Glomerular endothelial cell (primary cell): ENCODE measurements around the gene SH3PXD2B. TPM values are rescaled to one million over a fixed set of nuclear protein-coding genes. Genes with fewer than 3 reads are reported as not detected.
"Not testable (repeated sequence)": the region's sequence is repeated elsewhere in the genome, so short reads cannot be mapped to it uniquely, and the experiment has no call there.

Source experiments
- DNase-seq: peaks from one replicate; pipeline ENCODE4 v3.0.0-alpha.2; 2011; ENCODE audit warnings: low read depth, low spot score; ENCODE audit errors: extremely low read depth
- total RNA-seq: library from RNA; depleted of rRNA; stranded (reverse); fragments of >200 nt; gene quantifications from 2 replicates; pipeline ENCODE4 v1.2.3, GENCODE V29; 2015

The SH3PXD2B gene
- total RNA-seq, 1 donor from 2014 or later = 44.9 TPM

DNA sequence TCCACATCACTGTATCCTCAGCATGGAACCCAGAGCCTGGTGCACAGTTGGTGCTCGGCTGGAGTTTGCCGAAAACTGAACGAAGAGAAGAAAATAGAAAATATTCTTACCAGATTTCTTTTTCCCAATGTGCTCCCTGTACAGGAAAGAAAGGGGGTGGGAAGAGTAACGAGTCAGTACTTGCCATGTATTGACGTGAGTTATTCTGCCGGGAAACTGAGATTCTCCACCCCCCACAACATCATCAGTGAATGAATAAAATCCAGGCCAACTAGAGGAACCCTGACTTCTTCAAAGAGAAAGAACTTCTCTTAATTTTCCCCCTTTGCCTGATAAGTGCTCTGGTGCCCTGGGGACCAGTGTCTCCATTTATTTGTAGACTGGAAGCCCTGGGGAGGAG, 80.6 kb downstream of the SH3PXD2B start:
- no peak for DNase-seq

- no peak for DNase-seq
These were observed 82.6 kb downstream of the SH3PXD2B start for GRCh38 chr5:172371684-172372083.

- no peak for DNase-seq
These were observed 83.4 kb downstream of the SH3PXD2B start for GRCh38 chr5:172370648-172371545.

DNA sequence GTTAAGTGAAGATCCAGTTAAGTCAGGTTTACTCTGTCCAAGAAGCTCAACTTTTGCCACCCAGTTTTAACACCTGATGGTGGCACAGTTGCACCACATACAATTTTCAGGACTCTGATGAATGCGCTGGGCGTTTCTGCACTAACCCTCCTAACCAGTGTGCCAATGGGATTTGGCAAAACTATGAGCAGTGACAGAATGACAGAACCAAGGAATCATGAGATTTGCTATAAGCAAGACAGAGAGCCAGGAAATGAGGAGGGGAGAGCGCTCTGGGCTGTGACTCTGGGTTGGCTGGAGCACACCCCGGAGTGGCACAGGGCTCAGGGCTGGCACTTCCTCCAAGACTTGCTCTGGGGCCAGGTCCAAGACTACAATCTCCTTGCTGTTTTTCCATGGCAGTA, 84.1 kb downstream of the SH3PXD2B start:
- no peak for DNase-seq

GRCh38 chr5:172368699-172369098, 85.6 kb downstream of the SH3PXD2B start:
- DNase-seq = not testable (repeated sequence)

DNA sequence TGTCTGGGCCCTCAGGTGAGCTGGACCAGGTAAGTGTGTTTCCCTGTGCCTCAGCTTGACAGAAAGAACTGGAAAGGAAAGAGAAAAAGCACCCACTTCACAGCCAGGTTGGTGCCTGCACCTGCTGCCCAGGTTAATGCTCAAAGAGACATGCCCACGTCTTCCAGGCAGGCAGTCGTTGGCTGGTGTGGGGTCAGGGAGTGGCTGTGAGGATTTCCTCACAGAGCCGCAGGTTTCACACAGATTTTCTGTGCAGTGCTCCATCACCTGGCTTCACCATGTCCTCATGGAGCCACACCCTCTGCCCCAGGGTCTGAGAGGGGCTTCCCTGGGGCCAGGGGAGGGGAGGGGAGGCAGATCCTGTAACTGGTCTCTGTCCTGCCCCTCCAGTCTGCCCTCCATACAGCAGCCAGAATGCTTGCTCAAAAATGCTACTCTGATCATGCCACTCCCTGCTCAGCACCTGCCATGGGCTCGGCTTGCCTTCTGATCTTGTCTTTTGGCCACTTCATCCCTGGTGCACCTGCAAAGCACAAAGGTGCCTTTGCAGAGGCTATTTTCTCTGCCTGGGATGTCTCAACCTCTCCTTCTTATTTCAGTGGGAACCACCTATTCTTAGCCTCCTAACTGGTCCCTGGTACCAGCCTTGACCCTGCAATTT, 88.2 kb downstream of the SH3PXD2B start:
- DNase-seq = no peak

DNA sequence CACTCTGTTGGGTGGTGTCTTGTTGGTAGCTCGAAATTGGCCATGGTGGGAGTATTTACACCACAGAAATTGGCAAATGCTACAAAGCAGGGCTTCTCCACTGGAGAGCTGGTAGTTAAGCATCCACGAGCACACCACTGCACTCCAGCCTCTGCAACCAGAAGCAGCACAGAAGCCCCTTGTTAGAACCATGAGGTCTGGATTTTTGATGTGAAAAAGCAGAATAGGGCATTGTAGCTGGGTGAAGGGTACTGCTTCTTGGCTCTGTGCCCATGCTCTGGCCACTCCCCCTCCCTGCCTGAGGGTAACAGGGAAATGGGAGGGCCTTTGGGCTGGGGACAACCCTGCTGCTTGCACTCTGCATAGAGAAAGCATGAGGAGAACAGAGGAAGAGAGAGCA, 89.6 kb downstream of the SH3PXD2B start:
- DNase-seq = no peak

GRCh38 chr5:172362755-172363154, 91.6 kb downstream of the SH3PXD2B start:
- DNase-seq = no peak

DNA sequence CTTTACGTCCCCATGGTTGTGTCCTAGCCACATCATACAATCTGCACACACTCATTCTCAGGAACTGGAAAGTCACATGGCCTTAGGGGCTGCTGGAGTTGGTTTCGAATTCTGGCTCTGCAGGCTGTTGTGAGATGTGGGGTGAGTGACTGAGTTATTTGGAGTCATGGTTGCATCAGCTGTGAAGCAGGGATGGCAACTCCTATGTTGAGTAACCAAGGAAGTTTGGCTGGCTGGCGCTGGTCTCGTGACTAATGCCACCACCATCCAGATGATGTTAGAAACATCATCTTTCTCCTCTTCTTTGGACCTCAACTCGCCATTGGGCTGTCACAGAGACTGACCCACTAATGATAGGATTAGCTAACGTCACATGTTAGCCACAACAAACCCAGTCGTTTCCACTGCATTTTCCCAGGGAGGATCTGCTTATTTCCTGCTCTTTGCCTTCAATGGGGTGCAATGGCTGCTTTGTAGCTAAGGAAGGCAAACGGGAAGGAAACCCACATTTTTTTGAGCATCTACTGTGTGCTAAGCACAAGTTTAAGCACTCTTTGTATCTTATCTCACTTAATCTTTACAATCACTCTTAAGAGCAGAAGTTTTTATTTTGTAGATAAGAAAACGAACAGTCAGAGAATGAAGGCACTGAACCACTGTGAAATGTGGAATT, 92.6 kb downstream of the SH3PXD2B start:
- no peak for DNase-seq

- DNase-seq = no peak
These were observed 96.0 kb downstream of the SH3PXD2B start for GRCh38 chr5:172358345-172358744.

GRCh38 chr5:172356527-172356926, 97.8 kb downstream of the SH3PXD2B start:
- DNase-seq = no peak

DNA sequence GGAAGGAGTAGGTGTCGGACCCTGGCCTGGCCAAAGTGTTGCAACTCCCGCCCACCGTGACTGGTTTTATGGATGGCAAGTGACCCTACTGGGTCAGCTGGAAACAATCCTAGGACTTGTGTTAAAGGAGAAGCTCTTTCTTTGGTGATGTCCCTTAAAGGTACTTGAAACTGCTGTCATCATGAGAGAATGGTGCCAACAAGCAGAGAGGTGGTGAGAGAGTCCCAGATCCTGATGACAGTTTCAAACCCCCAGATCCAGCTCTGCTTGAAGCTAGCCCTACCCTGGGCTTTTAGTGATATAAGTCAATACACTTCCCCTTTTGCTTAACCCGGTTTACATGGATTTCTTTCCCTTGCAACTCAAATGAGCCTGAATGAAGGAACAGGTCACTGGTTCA, 98.3 kb downstream of the SH3PXD2B start:
- DNase-seq = no peak

GRCh38 chr5:172353846-172354245, 100.5 kb downstream of the SH3PXD2B start:
- DNase-seq = no peak

GRCh38 chr5:172353271-172353812, 101.0 kb downstream of the SH3PXD2B start:
- no peak for DNase-seq

DNA sequence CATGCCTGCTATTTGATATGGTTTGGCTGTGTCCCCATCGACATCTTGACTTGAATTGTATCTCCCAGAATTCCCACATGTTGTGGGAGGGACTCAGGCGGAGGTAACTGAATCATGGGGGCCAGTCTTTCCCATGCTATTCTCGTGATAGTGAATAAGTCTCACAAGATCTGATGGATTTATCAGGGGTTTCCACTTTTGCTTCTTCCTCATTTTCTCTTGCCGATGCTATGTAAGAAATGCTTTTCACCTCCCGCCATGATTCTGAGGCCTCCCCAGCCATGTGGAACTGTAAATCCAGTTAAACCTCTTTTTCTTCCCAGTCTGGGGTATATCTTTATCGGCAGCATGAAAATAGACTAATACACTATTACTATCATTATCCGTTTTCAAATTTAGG, 101.8 kb downstream of the SH3PXD2B start:
- not testable (repeated sequence) for DNase-seq

- no peak for DNase-seq
These were observed 103.0 kb downstream of the SH3PXD2B start for GRCh38 chr5:172351240-172351778.

- DNase-seq = no peak
These were observed 103.8 kb downstream of the SH3PXD2B start for GRCh38 chr5:172350212-172351181.

DNA sequence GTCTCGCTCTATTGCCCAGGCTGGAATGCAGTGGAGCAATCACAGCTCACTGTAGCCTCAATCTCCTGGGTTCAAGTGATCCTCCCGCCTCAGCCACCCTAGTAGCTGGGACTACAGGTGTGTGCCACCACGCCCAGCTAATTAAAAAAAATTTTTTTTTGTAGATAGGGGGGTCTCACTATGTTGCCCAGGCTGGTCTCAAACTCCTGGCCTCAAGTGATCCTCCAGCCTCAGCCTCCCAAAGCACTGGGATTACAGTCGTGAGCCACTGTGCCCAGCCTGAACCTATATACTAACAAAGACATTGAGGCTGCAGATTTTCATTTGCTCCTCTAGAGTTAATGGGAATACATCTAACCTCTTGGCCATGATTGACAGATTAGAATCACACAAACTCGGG, 105.6 kb downstream of the SH3PXD2B start:
- DNase-seq = not testable (repeated sequence)

DNA sequence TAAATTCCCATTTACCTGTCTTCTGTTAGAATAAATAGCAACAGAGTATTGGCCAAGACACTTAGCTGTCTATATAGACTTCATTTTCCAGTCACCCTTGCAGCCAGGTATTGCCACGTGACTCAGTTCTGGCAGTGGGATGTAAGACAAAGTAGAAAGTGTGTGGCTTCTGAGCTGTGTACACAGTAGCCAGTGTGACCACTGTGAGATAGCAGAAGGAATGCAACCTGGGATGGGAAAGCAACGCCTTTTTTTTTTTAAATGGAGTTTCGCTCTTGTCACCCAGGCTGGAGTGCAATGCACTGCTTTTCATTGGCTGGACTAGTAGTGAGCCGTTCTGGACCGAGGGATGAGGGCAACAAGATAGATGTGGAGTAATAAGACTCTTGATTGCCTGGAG, 106.2 kb downstream of the SH3PXD2B start:
- no peak for DNase-seq
